HG03432 (cell line): Measurements from ENCODE around the gene EXOC6B.

Experiments
- ATAC-seq: cut with Tn5 transposase; IDR thresholded peaks from one replicate; pipeline ENCODE4 v1.9.1; 2021; ENCODE audit warnings: mild to moderate bottlenecking, moderate library complexity; ENCODE audit not compliant: unreplicated experiment

Gene EXOC6B

GRCh38 chr2:72830273-72830672 is 4.4 kb upstream of the EXOC6B start:
- no peak for ATAC-seq

- no peak for ATAC-seq
Measured at GRCh38 chr2:72828840-72829507, 3.1 kb upstream of the EXOC6B start.

- no peak for ATAC-seq
Measured at GRCh38 chr2:72827966-72828646, 2.3 kb upstream of the EXOC6B start.

GRCh38 chr2:72827487-72827886 is 1.7 kb upstream of the EXOC6B start:
- no peak for ATAC-seq

GRCh38 chr2:72826156-72826477 is 284 bp upstream of the EXOC6B start:
- ATAC-seq = no peak

- no peak for ATAC-seq
Measured at GRCh38 chr2:72824224-72824842, 1.5 kb downstream of the EXOC6B start.

GRCh38 chr2:72822794-72823193 is 3.0 kb downstream of the EXOC6B start:
- no peak for ATAC-seq

GRCh38 chr2:72821983-72822382 is 3.9 kb downstream of the EXOC6B start:
- ATAC-seq = no peak

- no peak for ATAC-seq
Measured at GRCh38 chr2:72821118-72821517, 4.7 kb downstream of the EXOC6B start.

GRCh38 chr2:72819501-72819900 is 6.3 kb downstream of the EXOC6B start:
- ATAC-seq = no peak

GRCh38 chr2:72815655-72816278 is 10.1 kb downstream of the EXOC6B start:
- ATAC-seq = no peak

GRCh38 chr2:72813841-72814240 is 12.0 kb downstream of the EXOC6B start:
- no peak for ATAC-seq

GRCh38 chr2:72810165-72810564 is 15.7 kb downstream of the EXOC6B start:
- ATAC-seq = no peak

GRCh38 chr2:72809095-72809494 is 16.7 kb downstream of the EXOC6B start:
- ATAC-seq = no peak

- no peak for ATAC-seq
Measured at GRCh38 chr2:72806280-72806945, 19.4 kb downstream of the EXOC6B start.

- ATAC-seq = no peak
Measured at GRCh38 chr2:72803626-72804320, 22.1 kb downstream of the EXOC6B start.

- no peak for ATAC-seq
Measured at GRCh38 chr2:72803151-72803550, 22.7 kb downstream of the EXOC6B start.

GRCh38 chr2:72800492-72800891 is 25.3 kb downstream of the EXOC6B start:
- ATAC-seq = no peak

GRCh38 chr2:72797740-72798139 is 28.1 kb downstream of the EXOC6B start:
- ATAC-seq = no peak

GRCh38 chr2:72796766-72797165 is 29.1 kb downstream of the EXOC6B start:
- ATAC-seq = no peak

- ATAC-seq = no peak
Measured at GRCh38 chr2:72794572-72794971, 31.3 kb downstream of the EXOC6B start.
